Activated T-cell treated with anti-CD3 and anti-CD28 coated beads, Interleukin-2, amount 50 U/mL, for 1 hour (primary cell): Measurements from ENCODE around the gene PRKD1.

Experiments
- DNase-seq: peaks from one replicate; pipeline ENCODE4 v3.0.0-alpha.2; 2020

Gene PRKD1

DNA sequence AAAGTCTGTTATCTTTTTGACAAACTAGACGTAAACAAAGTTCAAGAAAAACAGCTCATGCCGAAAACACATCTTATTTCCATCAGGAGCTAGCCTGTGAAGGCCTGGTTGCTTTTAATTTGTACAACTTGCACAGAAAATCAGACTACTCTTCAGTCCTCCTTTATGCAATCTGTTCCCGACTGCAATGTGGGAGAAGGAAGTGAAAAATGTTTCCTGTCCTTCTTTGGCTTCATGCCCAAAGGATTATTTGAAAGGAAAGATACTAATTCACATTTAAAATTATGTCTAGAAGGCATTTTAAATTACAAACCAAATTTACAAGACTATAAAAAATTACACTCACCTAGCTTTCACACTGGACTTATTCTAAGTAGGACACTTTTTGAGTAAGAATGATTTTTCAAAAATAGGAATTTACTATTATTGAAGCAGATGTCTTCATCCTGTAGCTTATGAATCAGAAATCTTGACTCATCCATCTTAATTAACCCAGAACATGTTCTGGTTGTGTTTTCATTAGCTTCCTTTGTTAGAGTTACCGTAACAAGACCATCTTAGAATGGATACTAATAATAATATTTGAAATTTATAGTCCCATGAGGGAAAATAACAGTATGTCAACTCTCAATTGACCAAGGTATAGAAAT lies 272.6 kb downstream of the PRKD1 start:
- DNase-seq = no peak

DNA sequence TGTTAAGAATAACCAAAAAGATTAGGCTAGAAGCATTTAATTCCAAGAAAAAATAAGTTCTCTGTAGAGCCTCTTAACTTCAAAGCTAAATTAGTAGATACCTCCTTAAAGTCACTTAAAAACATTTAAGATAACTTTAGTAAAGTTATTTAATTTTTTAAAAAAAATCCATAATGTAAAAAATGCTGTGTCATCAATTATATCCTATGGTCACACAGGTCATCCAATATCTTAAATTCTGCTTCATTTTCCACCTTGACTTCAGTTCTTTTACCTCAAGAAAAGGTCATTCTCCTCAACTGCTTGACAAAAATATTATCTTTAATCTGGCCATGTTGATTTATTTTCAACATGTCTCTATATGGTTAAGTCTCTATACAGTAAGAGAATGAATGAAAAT lies 274.3 kb downstream of the PRKD1 start:
- no peak for DNase-seq

DNA sequence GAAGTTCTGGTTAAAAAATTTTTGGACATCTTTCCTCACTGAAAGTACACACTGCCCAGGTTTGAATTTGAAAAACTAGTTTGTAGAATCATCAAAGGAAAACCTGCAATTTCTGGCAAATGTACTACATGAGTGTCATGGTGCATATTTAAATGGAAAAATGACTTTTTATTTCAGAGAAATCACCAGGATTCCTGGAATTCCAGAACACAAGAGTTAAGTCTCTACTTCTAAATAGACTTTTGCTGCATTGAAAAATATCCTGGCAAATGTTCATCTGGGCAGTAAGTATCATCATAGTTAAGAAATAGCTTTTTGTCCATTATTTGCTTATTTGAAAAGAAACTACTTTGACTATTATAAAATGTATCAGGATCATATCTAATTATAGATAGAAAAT lies 275.1 kb downstream of the PRKD1 start:
- no peak for DNase-seq

DNA sequence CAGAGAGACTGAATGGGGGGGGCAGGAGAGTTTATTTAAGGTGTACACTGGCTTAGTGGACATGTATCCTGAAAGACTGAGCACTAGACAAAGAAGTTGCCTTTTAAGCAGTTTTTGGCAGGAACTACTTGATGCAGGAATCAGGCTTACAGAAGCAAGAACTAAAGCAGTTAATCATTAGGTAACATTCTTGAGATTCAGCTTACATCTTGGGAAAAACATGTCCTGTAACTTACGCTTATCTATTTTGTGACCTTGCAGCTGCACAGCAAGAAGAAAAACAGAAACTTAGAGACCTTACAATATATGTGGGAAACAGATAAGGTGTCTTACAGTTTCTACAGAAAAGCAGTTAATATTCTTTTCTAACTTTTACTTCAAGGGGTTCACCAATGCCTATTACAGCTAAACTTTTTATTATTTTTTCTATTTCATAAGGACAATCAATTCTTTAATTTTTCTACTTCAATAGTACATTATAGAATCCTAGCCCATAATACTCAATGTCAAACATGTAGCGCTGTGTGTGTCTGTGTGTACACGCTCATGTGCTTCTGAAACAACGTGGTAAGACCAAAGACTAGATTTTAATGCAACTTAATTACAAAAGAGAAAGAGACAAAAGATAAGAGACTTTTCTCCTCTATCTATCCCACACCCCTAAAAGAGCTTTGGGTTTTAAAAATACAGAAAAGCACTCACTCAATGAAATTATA lies 276.9 kb downstream of the PRKD1 start:
- no peak for DNase-seq

DNA sequence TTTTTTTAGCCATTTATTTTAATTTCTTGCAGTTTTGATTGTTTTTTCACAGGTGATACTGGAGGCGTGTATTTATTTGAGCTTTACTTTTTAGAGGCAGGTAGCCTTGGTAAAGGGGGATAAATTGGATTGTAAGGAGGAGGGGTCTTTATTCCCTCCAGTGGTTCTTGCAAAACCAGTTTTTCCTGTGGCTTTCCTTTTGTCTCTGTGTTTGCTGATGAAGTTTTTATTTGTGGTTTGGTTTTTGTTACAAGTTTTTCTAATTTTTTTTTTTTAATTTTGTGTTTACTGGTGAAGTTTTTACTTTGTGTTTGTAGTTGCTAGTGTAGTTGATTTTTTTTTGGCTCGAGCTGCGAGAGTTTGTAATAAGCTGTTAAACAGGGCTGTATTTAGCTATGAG lies 278.5 kb downstream of the PRKD1 start:
- no peak for DNase-seq

DNA sequence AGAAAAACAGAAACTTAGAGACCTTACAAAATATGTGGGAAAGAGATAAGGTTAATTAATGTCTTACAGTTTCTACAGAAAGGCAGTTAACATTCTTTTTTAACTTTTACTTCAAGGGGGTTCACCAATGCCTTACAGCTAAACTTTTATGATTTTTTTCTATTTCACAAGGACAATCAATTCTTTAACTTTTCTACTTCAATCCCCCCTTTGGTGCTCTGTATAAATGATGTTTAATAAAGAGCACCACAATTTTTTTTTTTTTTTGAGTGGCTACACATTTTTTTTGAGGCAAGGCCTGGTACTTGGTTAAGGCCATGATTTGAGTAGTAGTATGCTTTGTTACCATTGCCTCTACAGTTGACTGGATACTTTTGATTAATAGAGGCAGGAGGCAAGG lies 279.6 kb downstream of the PRKD1 start:
- no peak for DNase-seq

DNA sequence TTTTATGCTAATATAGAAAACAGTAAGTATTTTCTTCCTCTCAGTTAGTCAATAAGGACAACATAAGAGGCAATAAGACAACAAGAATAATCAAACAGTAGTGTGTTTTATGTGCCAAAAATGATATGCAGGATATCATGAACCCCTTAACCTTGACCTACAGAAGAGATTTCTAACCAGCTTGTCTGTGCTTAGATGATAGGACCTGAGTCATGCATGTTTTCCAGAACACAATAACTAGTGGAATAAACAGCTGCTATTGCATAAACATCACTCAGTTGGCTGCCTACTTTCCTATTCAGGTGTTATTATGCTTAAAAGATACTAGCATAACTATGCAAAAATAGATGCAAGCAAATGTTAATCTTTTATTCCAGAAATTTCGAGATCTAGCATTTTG lies 282.5 kb downstream of the PRKD1 start:
- DNase-seq = no peak

DNA sequence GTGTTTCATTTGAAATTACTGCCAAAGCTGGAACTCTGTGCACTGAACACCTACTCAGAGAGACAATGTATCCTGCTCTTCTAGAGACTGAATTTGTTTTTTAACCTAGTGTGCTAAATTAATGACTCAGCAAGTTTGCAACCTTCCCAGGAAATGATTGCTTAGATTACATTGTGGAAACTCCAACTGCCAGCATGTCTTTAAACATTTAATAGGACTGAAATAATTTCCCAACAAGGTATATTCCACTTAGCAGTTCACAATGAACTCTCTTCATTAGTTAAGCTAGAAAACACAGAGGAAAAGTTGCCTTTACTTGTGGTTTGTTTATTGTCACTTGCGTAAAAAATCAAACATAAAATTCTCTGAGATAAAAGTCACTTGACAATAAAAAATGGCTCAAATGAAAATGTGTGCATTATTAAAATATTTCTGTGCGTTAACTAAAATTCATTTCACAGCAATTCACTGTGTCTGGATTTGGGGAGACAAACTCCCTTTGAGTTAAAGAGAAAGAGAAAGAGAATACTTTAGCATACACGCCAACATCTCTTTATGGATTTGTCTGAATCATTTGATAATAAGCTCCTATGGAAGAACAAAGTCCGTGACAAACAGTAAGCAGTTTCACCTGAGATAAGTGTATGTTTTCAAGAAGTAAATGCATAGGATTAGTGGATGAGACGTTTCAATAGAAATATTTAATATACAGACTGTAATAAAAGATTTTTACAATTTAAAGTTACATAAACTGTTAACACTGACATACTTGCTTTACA lies 284.0 kb downstream of the PRKD1 start:
- no peak for DNase-seq

DNA sequence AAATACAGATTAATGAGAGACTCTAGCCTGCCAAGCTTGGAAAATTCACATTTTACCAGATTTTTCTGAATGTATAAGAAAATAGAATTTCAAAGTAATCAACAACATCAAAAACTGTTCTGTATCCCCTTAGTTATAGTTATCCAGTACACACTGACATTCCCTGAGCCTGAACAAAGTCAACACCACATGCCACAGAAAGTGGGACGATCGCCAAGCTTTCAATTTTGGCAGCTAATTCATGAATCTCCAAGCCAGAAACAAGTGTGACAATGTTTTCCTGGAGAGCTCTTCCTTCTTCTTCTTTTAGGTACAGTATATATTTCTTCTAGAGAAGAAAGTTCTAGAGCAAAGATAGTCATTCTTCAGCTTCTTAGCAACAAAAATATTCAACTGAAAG lies 290.2 kb downstream of the PRKD1 start:
- no peak for DNase-seq

DNA sequence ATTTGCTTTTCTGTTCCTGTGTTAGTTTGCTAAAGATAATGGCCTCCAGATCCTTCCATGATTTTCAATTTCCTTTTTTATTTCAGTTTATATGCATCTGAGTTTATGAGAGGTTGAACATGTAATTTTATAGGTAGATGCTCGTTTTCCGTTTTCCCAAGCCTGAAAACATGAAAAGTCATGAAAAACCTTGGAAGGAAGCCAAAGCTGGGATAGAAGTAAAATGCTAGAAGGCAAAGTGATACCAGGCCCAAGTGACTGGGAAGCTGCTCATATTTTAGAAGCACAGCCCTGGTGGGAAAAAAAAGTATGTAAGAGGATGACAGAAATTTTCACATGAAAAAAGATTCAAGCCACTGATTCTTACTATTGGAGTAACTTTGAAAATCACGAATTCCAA lies 290.8 kb downstream of the PRKD1 start:
- no peak for DNase-seq

DNA sequence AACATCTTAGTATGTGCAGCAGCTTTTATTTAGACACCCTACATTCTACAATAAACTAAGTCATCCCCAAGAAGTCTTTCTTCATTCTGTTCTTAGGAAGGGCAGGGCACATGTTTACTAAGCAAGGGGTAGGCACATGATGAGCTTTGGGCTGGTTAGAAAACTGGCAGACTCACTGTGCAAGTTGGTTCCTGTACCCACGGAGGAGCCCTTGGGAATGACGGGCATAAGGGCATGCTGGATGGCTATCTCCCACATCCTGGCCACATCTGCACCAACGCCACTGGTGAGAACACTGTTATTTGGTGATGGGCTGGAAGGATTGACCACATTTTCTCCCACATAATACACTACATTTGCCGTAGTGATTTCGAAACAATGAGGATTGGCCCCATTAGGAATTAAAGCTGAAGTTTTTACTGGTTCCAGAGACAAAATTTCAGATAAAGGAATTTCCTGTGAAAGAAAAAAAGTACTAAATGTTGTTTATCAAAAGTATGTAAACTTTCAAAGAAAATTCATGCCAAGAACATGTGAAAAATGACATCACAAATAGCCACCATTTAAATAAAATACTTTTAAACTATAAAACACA lies 297.0 kb downstream of the PRKD1 start:
- DNase-seq = no peak

DNA sequence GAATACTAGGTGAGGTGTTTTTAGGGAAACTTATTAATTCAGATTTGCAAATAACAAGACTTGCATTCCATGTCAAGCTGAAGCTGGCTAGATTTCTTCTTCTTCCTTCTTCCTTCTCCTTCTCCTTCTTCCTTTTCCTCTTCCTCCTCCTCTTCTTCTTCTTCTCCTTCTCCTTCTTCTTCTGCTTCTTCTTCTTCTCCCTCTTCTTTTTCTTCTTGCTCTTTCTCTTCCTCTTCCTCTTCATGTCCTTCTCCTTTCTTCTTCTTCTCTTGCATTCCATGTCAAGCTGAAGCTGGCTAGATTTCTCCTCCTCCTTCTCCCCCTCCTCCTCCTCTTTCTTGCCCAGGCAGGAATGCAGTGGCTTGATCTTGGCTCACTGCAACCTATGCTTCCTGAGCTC lies 297.8 kb downstream of the PRKD1 start:
- DNase-seq = no peak

DNA sequence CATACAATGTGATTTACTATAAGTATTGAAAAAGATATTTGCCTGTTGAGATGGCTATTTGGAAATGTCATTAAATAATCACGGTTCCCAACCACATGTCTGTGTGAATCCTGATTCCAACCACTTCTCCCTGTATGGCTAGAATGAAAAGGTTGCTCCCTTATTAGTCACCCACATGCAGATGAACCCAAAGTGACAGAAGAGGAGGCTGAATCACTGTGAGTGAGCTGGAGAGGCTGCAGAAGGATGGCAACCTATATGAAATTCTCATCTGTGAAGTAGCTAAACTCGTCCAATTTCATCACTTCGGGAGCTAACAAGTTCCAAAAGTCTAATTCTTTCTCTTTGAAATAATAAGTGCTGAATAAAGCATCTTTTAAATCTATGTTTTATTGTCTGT lies 300.5 kb downstream of the PRKD1 start:
- no peak for DNase-seq

DNA sequence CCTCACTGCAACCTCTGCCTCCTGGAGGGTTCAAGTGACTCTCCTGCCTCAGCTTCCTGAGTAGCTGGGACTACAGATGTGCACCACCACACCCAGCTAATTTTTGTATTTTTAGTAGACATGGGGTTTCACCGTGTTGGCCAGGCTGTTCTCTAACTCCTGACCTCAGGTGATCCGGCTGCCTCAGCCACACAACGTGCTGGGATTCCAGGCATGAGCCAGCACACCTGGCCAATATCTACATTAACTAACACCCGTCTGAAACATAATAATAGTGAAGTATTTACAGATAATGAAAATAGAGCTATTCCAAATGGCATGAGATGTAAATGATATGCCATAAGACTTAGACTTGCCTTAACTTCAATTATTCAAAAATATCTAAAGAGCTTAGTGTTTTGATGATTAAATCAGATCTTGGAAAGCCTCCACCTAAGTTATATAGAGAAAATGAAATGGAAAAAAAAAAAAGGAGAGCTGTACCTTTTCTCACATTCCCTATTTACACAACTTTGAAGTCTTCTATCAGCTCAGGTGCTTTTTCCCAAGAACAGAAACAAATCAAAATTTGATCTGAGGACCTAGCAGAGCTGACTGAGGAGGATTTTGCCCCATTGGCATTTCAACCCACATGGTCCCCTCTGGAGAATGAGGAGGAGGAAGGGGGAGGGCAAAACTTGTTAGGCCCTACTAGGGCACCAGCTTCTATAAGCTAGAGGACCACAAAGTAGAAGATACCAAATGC lies 309.2 kb downstream of the PRKD1 start:
- no peak for DNase-seq

DNA sequence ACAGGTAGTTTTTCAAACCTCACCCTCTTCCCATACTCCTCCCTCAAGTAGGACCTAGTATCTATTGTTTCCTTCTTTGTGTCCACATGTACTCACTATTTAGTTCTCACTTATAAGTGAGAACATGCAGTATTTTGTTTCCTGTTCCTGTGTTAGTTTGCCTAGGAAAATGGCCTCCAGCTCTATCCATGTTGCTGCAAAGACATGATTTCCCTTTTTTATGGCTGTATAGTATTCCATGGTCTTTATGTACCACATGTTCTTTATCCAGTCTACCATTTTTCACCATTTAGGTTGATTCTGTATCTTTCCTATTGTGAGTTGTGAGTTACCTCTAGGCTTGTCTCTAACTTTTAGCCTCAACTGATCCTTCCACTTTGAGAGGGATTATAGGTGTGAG lies 310.7 kb downstream of the PRKD1 start:
- DNase-seq = no peak

DNA sequence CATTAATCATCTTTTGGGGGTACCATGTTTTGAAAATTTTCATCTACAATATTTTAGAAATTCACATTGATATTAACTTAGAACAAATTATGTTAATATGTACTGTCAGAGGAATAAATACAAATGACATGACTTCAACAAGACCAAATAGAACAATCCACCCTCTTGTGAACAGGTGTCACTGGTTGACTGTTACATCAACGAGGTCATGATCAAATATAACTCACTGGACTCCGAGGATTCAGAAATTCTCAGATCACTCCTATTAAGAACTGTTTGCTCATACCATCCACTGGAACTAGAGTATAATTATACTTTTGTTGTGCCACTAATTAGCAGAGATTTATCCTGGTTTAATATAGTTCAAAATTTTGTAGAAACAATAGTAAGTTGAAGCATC lies 318.8 kb downstream of the PRKD1 start:
- DNase-seq = no peak

DNA sequence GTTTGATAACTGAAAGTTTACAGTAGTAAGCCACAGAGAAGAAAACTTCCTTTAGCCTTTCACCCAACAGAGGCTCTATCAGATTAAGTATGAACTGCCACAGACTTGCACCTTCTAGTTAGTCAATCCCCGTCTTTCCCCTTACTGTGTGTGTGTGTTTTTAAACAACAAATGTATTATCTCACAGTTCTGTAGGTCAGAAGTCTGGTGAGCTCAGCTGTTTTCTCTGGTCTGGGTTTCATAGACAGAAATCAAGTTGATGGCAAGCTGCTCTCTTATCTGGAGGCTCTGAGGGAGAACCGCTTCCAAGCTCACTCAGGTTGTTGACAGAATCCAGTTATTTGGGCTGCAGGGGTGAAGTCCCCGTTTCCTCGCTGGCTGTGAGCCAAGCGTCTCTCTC lies 320.5 kb downstream of the PRKD1 start:
- DNase-seq = no peak

DNA sequence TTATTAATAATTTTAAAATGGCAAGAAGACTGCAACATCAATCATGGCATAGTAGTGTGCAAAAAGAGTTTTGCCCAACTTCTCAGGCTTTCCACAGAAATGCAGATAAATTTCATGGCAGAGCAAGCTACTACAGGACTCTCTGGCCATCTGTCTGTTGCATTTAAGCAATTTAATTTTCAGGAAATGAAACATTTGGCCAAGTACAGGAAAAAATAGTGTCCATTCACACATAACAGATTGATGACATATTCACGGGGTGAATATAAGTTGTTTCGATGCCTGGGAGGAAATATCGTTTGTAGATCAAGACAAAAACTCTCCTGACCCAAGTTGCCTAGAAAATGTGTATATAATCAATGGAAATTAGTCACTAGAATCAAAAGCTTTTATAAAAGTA lies 324.0 kb downstream of the PRKD1 start:
- DNase-seq = no peak

DNA sequence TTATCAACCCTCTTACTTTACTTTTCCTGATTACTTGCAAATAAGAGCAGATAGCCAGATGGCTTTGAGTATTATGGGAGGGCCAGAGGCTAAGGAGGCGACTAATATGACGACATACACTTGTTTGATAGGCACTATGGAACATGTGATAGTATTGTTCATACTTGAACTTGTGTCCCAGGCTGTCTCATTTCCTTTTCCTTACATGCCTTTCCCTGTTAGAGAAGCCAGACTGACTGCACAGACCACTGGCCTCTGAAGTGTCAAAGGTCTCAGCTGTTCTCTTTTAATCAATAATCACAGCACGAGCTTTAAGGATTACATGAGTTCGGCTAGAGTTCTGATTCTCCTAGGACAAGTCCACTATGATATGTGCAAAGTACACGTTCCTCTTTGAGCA lies 326.0 kb downstream of the PRKD1 start:
- DNase-seq = no peak

DNA sequence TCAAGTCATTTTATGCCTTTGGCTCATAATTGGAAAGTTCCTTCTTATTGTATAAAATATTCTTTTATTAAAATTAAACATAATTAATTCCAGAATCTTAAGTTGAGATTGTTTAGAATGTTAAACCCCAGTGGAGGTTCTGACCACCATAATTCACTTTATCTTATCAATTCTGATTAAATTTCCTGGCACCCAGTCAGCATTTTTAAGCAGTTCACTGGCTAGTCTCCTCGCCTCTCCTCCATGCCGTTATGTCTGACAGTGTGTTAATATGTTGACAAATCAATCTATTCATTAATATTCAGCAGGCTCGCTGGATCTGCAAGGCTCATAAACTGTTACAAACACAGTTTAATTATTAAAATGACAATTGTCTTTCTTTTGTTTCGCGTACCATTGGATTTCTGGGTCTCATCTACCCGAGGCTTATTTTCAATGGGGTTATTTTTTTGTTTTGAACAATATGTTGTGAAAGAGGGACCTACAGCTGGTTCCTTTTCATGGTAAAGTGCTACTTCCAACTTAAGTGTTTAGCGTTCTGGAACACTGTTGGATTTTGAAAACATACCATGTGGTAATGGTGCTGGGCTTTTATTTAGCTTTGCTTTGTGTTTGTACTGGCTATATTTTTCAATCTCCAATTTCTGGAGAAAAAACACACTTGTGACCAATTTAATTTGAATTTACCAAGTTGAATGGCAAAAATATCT lies 339.7 kb downstream of the PRKD1 start:
- no peak for DNase-seq

DNA sequence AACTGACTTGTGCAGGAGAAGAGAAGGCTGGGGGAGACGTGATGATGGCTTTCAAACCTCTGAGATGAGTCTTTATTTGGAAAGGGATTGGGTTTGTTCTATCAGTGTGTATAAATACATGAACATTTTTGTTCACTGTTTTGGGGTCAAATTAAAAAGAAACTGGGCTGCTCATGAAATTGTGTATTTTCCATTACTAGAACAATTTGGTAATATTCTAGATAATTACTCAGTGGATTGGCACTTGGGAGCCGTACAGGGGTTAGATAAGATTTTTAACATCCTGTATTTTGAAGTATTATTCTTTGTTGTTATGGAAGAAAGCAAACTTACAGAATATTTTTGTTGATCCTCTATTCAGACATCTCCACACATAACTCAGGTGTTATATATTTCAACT lies 340.6 kb downstream of the PRKD1 start:
- DNase-seq = no peak

DNA sequence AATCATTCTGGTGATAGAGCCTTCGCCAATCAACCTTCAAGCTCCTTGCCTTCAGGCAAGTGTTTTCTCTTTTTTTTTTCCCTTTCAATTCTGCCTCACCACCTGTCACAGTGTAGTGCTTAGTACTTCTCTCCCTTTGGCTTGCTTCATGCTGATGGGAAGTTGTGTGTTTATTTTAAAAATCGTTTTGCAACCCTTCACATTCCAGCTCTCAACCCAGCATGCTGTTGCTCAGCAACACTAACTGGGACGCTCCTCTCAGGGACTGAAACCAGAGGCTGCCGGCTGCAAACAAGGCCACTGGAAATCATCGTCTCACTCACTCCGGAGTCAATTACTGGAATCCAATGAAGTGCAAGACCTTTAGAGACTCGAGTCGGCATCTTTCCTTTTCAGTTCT lies 342.7 kb downstream of the PRKD1 start:
- no peak for DNase-seq

DNA sequence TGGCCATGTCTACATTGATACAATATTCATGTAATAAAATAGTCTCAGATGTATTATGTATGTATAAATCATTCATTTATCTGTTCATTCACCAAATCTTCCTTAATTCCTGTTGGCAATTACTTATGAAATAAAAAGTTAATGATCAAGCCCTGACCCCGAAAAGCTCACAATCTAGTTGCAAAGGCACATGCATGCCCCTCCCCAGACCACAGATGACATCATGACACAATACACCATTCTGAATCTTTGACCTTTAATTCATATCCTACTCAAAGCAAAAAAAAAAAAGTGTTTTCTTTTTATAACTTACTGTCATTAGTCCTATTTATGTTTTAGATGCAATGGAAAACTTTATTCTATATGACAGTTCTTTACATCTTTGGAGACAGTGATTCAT lies 346.9 kb downstream of the PRKD1 start:
- no peak for DNase-seq
